HT-29 (cell line): ENCODE measurements around the gene ACACB. TPM values are rescaled to one million over a fixed set of nuclear protein-coding genes. Genes with fewer than 3 reads are reported as not detected.
"Not testable (repeated sequence)": the region's sequence is repeated elsewhere in the genome, so short reads cannot be mapped to it uniquely, and the experiment has no call there.

Experiments
- DNase-seq: peaks from one replicate; pipeline ENCODE4 v3.0.0-alpha.2; 2015; ENCODE audit warnings: low spot score
- total RNA-seq: library from RNA; depleted of rRNA; stranded (reverse); fragments of >200 nt; shearing (Covaris generic); gene quantifications from 2 replicates; pipeline ENCODE4 v1.2.3, GENCODE V29; 2014

Gene ACACB
- total RNA-seq, 1 experiment from 2014 or later, result 4.8 TPM

- not testable (repeated sequence) for DNase-seq
Observed at GRCh38 chr12:109172787-109173186, 56.4 kb downstream of the ACACB start.

GRCh38 chr12:109173443-109174240 is 57.3 kb downstream of the ACACB start:
- no peak for DNase-seq

GRCh38 chr12:109174468-109174867 is 58.1 kb downstream of the ACACB start:
- no peak for DNase-seq

- DNase-seq, result no peak
Observed at GRCh38 chr12:109178532-109178931, 62.1 kb downstream of the ACACB start.

- no peak for DNase-seq
Observed at GRCh38 chr12:109179927-109180326, 63.5 kb downstream of the ACACB start.

GRCh38 chr12:109182041-109182839 is 65.9 kb downstream of the ACACB start:
- DNase-seq, result no peak

GRCh38 chr12:109185441-109185840 is 69.1 kb downstream of the ACACB start:
- no peak for DNase-seq

- DNase-seq, result no peak
Observed at GRCh38 chr12:109186993-109187653, 70.7 kb downstream of the ACACB start.

GRCh38 chr12:109188108-109188712 is 71.8 kb downstream of the ACACB start:
- no peak for DNase-seq

GRCh38 chr12:109189291-109189690 is 72.9 kb downstream of the ACACB start:
- no peak for DNase-seq

GRCh38 chr12:109191621-109192250 is 75.3 kb downstream of the ACACB start:
- no peak for DNase-seq

- no peak for DNase-seq
Observed at GRCh38 chr12:109192358-109192757, 76.0 kb downstream of the ACACB start.

- DNase-seq, result no peak
Observed at GRCh38 chr12:109193896-109194295, 77.5 kb downstream of the ACACB start.

- no peak for DNase-seq
Observed at GRCh38 chr12:109196332-109196731, 79.9 kb downstream of the ACACB start.

- DNase-seq, result no peak
Observed at GRCh38 chr12:109197327-109197726, 80.9 kb downstream of the ACACB start.

- no peak for DNase-seq
Observed at GRCh38 chr12:109199324-109199723, 82.9 kb downstream of the ACACB start.

- no peak for DNase-seq
Observed at GRCh38 chr12:109200825-109201495, 84.6 kb downstream of the ACACB start.

- no peak for DNase-seq
Observed at GRCh38 chr12:109201496-109201885, 85.1 kb downstream of the ACACB start.

- DNase-seq, result no peak
Observed at GRCh38 chr12:109202770-109203169, 86.4 kb downstream of the ACACB start.

- no peak for DNase-seq
Observed at GRCh38 chr12:109203480-109203879, 87.1 kb downstream of the ACACB start.

- no peak for DNase-seq
Observed at GRCh38 chr12:109209082-109209481, 92.7 kb downstream of the ACACB start.
